ENCODE results near the gene XPO4. TPM values are rescaled to one million over a fixed set of nuclear protein-coding genes. Genes with fewer than 3 reads are reported as not detected.
"Not testable (repeated sequence)": the region's sequence is repeated elsewhere in the genome, so short reads cannot be mapped to it uniquely, and the experiment has no call there.

Gene XPO4
- total RNA-seq, result 10 to 100 TPM; 17.1 to 24.6 (median 17.7) TPM

GRCh38 chr13:20902438-20903163 is at the start of gene XPO4:
XPO4 (minus strand) TSS chr13:20902746; CDS start chr13:20902738, 8 bp downstream.
- H3K36me3 ChIP-seq, result no peaks in the 10 kb centered on the region
- TF ChIP-seq CTCF (IDR thresholded peaks at IDR 0.05) (no peak), POLR2A (IDR thresholded peaks at IDR 0.05) (no peak), POLR2AphosphoS5 (IDR thresholded peaks at IDR 0.05) (peak in 2 of 3 donors; percentile 26 to 48)
- intact Hi-C loops (cut with DNase I; ENCODE audit: low total_unique reads), result no loop called here
- peak within 1 kb of the TSS; percentile 67 to 97 (median 78) for H3K4me3 ChIP-seq
- no peaks in the 10 kb centered on the region for H3K9me3 ChIP-seq
- peak within 1 kb of the TSS; percentile 94 to 96 for H3K27ac ChIP-seq
- H3K4me1 ChIP-seq, result peaks cover 0 to 3% of the 10 kb centered on the region in 2 donors
- H3K27me3 ChIP-seq, result no peaks in the 10 kb centered on the region
- peak; percentile 43 to 69 for DNase-seq (ENCODE audit: low spot score in 2 of 2)

GRCh38 chr13:20948001-20948400 is 45.5 kb upstream of the XPO4 start:
- intact Hi-C loops (cut with DNase I; ENCODE audit: low total_unique reads); DNase-seq (ENCODE audit: low spot score in 2 of 2): not testable (repeated sequence)

GRCh38 chr13:20945952-20946383 is 43.4 kb upstream of the XPO4 start:
- Histone ChIP-seq H3K4me1 (no peaks in the 10 kb centered on the region), H3K27ac (no peak overlapping the region), H3K36me3 (no peaks in the 10 kb centered on the region), H3K9me3 (no peaks in the 10 kb centered on the region), H3K27me3 (peaks cover 0 to 7% of the 10 kb centered on the region in 2 donors), H3K4me3 (peak overlapping the region; percentile 9 to 48 (median 18))
- no peak for DNase-seq (ENCODE audit: low spot score in 2 of 2)
- TF ChIP-seq POLR2AphosphoS5 (IDR thresholded peaks at IDR 0.05) (no peak), CTCF (IDR thresholded peaks at IDR 0.05) (no peak), POLR2A (IDR thresholded peaks at IDR 0.05) (no peak)
- intact Hi-C loops (cut with DNase I; ENCODE audit: low total_unique reads), result no loop called here

More at GRCh38 chr13:20948001-20948400, 45.5 kb upstream of the XPO4 start:
- not testable (repeated sequence) for H3K4me3 ChIP-seq, H3K27ac ChIP-seq, H3K9me3 ChIP-seq, H3K4me1 ChIP-seq, H3K27me3 ChIP-seq, H3K36me3 ChIP-seq

GRCh38 chr13:20942938-20943559 is 40.5 kb upstream of the XPO4 start:
- DNase-seq (ENCODE audit: low spot score in 2 of 2), result no peak
- Histone ChIP-seq H3K27ac (peak overlapping the region in 1 of 2 donors; percentile 66), H3K9me3 (no peaks in the 10 kb centered on the region), H3K4me3 (no peak overlapping the region), H3K4me1 (no peaks in the 10 kb centered on the region), H3K27me3 (peaks cover 0 to 7% of the 10 kb centered on the region in 2 donors), H3K36me3 (no peaks in the 10 kb centered on the region)
- TF ChIP-seq POLR2AphosphoS5 (IDR thresholded peaks at IDR 0.05) (no peak), CTCF (IDR thresholded peaks at IDR 0.05) (no peak), POLR2A (IDR thresholded peaks at IDR 0.05) (no peak)
- intact Hi-C loops (cut with DNase I; ENCODE audit: low total_unique reads), result no loop called here

GRCh38 chr13:20940511-20940910 is 38.0 kb upstream of the XPO4 start:
- H3K27me3 ChIP-seq; H3K36me3 ChIP-seq; H3K9me3 ChIP-seq; H3K4me1 ChIP-seq; DNase-seq (ENCODE audit: low spot score in 2 of 2); intact Hi-C loops (cut with DNase I; ENCODE audit: low total_unique reads); H3K27ac ChIP-seq; H3K4me3 ChIP-seq: not testable (repeated sequence)

GRCh38 chr13:20940083-20940482 is 37.5 kb upstream of the XPO4 start:
- TF ChIP-seq POLR2A (IDR thresholded peaks at IDR 0.05) (no peak), CTCF (IDR thresholded peaks at IDR 0.05) (no peak), POLR2AphosphoS5 (IDR thresholded peaks at IDR 0.05) (no peak)
- no peak for DNase-seq (ENCODE audit: low spot score in 2 of 2)
- Histone ChIP-seq H3K36me3 (no peaks in the 10 kb centered on the region), H3K27ac (no peak overlapping the region), H3K9me3 (no peaks in the 10 kb centered on the region), H3K27me3 (no peaks in the 10 kb centered on the region), H3K4me3 (no peak overlapping the region), H3K4me1 (no peaks in the 10 kb centered on the region)
- intact Hi-C loops (cut with DNase I; ENCODE audit: low total_unique reads), result no loop called here

Measured in breast epithelium (tissue), 4 donors.